PC-9 (cell line): ENCODE measurements around the gene FILIP1. TPM values are rescaled to one million over a fixed set of nuclear protein-coding genes. Genes with fewer than 3 reads are reported as not detected.

Experiments used
- BruUV-seq: library from RNA; stranded (reverse); fragments of 400-500 nt; replicated peaks from 2 replicates; lab custom pipeline; 2021; lab: Mats Ljungman, UMichigan
- CTCF ChIA-PET: fragments of 300-600 bp; sonication (Branson Sonifier 250); formaldehyde crosslinking; loops from one replicate; lab custom pipeline; 2022; ENCODE audit warnings: antibody characterized with exemption; lab: Charles Lee
- POLR2A ChIA-PET: fragments of 300-600 bp; sonication (Branson Sonifier 250); formaldehyde crosslinking; loops from one replicate; lab custom pipeline; 2022; ENCODE audit warnings: antibody characterized with exemption; ENCODE audit not compliant: unreplicated experiment; lab: Charles Lee
- DNase-seq, 2 experiments: peaks; one replicate each; pipeline versions ENCODE4 v3.0.0 to v3.0.0-alpha.2; 2015 to 2022; ENCODE audit warnings: mixed read lengths in 1 of 2
- H2AFZ ChIP-seq: fragments of 200-600 bp; sonication (generic); 2 replicates; pipeline ENCODE4 v1.8.1; 2017; ENCODE audit warnings: antibody characterized with exemption
- H3F3A ChIP-seq: fragments of 200-600 bp; sonication (generic); 2 replicates; pipeline ENCODE4 v1.8.1; 2017; ENCODE audit warnings: antibody characterized with exemption, mild to moderate bottlenecking, low read depth; ENCODE audit not compliant: insufficient read depth
- H3K27ac ChIP-seq: fragments of 200-600 bp; sonication (generic); 2 replicates; pipeline ENCODE4 v1.6.1; 2016; ENCODE audit warnings: mixed run types
- H3K27me3 ChIP-seq: fragments of 200-600 bp; sonication (generic); 2 replicates; pipeline ENCODE4 v1.6.1; 2016; ENCODE audit warnings: low read depth, mixed run types; ENCODE audit not compliant: insufficient read depth
- H3K36me3 ChIP-seq: fragments of 200-600 bp; sonication (generic); 2 replicates; pipeline ENCODE4 v1.6.1; 2016; ENCODE audit warnings: low read depth, mixed run types
- H3K4me1 ChIP-seq: fragments of 200-600 bp; sonication (generic); replicated peaks from 2 replicates; pipeline ENCODE4 v1.6.1; 2016; ENCODE audit warnings: mixed run types; ENCODE audit not compliant: insufficient read depth
- H3K4me2 ChIP-seq: fragments of 200-600 bp; sonication (generic); 2 replicates; pipeline ENCODE4 v1.6.1; 2017; ENCODE audit warnings: mixed run types
- H3K4me3 ChIP-seq: fragments of 200-600 bp; sonication (generic); 2 replicates; pipeline ENCODE4 v1.6.1; 2016; ENCODE audit warnings: mixed run types
- H3K79me2 ChIP-seq: fragments of 200-600 bp; sonication (generic); 2 replicates; pipeline ENCODE4 v1.6.1; 2017; ENCODE audit warnings: low read depth, mixed run types
- H3K9me2 ChIP-seq: fragments of 200-600 bp; sonication (generic); 2 replicates; pipeline ENCODE4 v1.8.1; 2017; ENCODE audit warnings: mild to moderate bottlenecking; ENCODE audit not compliant: insufficient read depth
- H3K9me3 ChIP-seq: fragments of 200-600 bp; sonication (generic); 2 replicates; pipeline ENCODE4 v1.8.1; 2016; ENCODE audit warnings: low read depth; ENCODE audit not compliant: insufficient read depth
- H4K20me1 ChIP-seq: fragments of 200-600 bp; sonication (generic); 2 replicates; pipeline ENCODE4 v1.8.1; 2017; ENCODE audit not compliant: insufficient read depth
- CTCF ChIP-seq: fragments of 200-600 bp; sonication (generic); conservative IDR thresholded peaks from 2 replicates; pipeline ENCODE4 v1.6.1; 2017; ENCODE audit warnings: mixed run types, antibody characterized with exemption, mild to moderate bottlenecking, moderate library complexity
- EZH2 ChIP-seq: fragments of 200-600 bp; sonication (generic); IDR thresholded peaks from 2 replicates; pipeline ENCODE4 v1.8.0; 2017; ENCODE audit warnings: antibody characterized with exemption, low read depth
- intact Hi-C: fragments of 100-400 bp; cut with micrococcal nuclease; formaldehyde crosslinking; loops from one replicate; pipeline ENCODE4 v1.10.0; 2022; ENCODE audit not compliant: unreplicated experiment
- total RNA-seq: library from RNA; stranded (reverse); gene quantifications from 2 replicates; pipeline ENCODE4 v1.2.3, GENCODE V29; 2021

Gene FILIP1
- total RNA-seq, 1 experiment from 2014 or later, result 0.15 TPM

DNA sequence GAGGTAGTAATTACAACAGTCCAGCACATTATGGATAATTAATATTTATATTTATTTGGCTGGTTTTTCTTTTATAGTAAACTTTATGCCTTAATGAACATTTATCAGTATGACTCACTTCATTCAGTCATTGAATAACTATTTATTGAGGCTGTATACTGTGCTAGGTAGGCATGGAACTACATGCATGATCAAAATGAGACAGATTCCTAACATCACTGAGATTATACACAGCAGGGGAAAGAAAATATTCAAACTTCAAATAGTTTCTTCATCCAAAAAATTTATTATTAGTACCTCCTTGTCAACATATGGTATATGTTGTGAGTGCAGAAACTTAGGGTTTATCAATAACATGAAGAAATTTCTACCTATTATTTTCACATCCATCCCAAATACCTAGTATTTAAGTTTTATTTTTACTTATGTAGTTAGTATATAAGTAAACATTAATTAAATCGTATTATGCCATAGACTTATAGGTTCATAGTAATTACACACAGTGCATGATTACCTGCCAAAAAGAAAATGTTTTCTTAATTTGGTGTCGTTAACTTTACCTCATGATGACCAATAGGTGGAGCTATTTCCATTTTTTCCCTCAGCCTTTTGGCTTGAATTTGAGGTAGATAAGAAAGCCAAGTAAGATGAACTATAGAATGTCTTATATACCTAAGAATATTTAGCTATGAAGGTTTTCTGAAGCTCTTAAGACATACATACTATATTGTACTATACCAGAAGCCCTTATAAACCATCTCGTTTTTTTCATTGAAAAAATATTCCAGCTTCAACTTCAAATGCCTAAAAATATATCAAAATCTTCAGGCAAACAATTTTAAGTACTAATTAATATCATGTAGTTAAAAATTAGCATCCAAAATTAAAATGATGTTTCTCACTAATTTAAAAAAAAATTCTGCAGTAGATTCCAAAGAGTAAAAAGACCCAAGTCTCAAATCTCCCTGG lies 196.5 kb downstream of the FILIP1 start:
- ChIA-PET CTCF (interaction anchor here (0.5 to 1.8 kb wide), 8 partner anchors 34 to 840 kb away, joined by 3 to 12 read pairs (median 3); partner anchors contain the start of gene COX7A2), POLR2A (no interaction called here)
- Histone ChIP-seq H3K4me3 (no peak overlapping the region), H3F3A (peaks cover 4% of the 10 kb centered on the region; the same call in 1 of the 2 replicates), H4K20me1 (no peaks in the 10 kb centered on the region), H3K27me3 (no peaks in the 10 kb centered on the region), H2AFZ (no peak overlapping the region), H3K27ac (no peak overlapping the region), H3K9me3 (no peaks in the 10 kb centered on the region), H3K4me1 (no peaks in the 10 kb centered on the region; the same call in 1 of the 2 replicates), H3K9me2 (no peaks in the 10 kb centered on the region), H3K4me2 (no peak overlapping the region), H3K36me3 (no peaks in the 10 kb centered on the region), H3K79me2 (no peaks in the 10 kb centered on the region)
- intact Hi-C loops, result loop anchor here (1.0 kb wide), 2 partner anchors 31 to 229 kb away; no protein-coding TSS in a partner anchor
- peak in 1 of 2 experiments; percentile 48 for DNase-seq
- no TSS peak for BruUV-seq
- TF ChIP-seq EZH2, result no peak
- TF ChIP-seq CTCF, result peak; percentile 89

GRCh38 chr6:75292555-75292954 lies 201.0 kb downstream of the FILIP1 start:
- no peak overlapping the region for H3K4me3 ChIP-seq
- no peaks in the 10 kb centered on the region for H4K20me1 ChIP-seq
- H3K27me3 ChIP-seq, result no peaks in the 10 kb centered on the region
- no peak for DNase-seq
- intact Hi-C loops, result loop anchor here (1.0 kb wide), 1 partner anchor 36 kb away; no protein-coding TSS in a partner anchor
- no peak overlapping the region for H3K4me2 ChIP-seq
- no peak overlapping the region for H3K27ac ChIP-seq
- H3K4me1 ChIP-seq, result peaks cover 12% of the 10 kb centered on the region
- no peaks in the 10 kb centered on the region for H3K36me3 ChIP-seq
- H3K79me2 ChIP-seq, result no peaks in the 10 kb centered on the region
- no peaks in the 10 kb centered on the region for H3K9me2 ChIP-seq
- peaks cover 4% of the 10 kb centered on the region; the same call in 1 of the 2 replicates for H3F3A ChIP-seq
- H2AFZ ChIP-seq, result no peak overlapping the region
- TF ChIP-seq CTCF (no peak), EZH2 (no peak)
- BruUV-seq, result no TSS peak
- ChIA-PET POLR2A (interaction anchor here (0.6 kb wide), 1 partner anchor 8 kb away, joined by 3 read pairs; the partner anchor contains the start of gene TMEM30A), CTCF (no interaction called here)
- H3K9me3 ChIP-seq, result no peaks in the 10 kb centered on the region

GRCh38 chr6:75291744-75292143 lies 201.9 kb downstream of the FILIP1 start:
- ChIA-PET CTCF (no interaction called here), POLR2A (interaction anchor here (0.7 kb wide), 1 partner anchor 51 kb away, joined by 5 read pairs; no protein-coding TSS in a partner anchor)
- H3K4me3 ChIP-seq, result no peak overlapping the region
- peaks cover 8% of the 10 kb centered on the region; the same call in 1 of the 2 replicates for H3K79me2 ChIP-seq
- no peaks in the 10 kb centered on the region for H3K9me2 ChIP-seq
- H3K4me2 ChIP-seq, result no peak overlapping the region
- no peaks in the 10 kb centered on the region for H3K36me3 ChIP-seq
- intact Hi-C loops, result loop anchor here (1.0 kb wide), 1 partner anchor 35 kb away; no protein-coding TSS in a partner anchor
- BruUV-seq, result no TSS peak
- H3F3A ChIP-seq, result peaks cover 4% of the 10 kb centered on the region; the same call in 1 of the 2 replicates
- DNase-seq, result no peak
- H4K20me1 ChIP-seq, result no peaks in the 10 kb centered on the region
- no peak overlapping the region for H2AFZ ChIP-seq
- TF ChIP-seq CTCF (no peak), EZH2 (no peak)
- H3K27ac ChIP-seq, result no peak overlapping the region
- H3K4me1 ChIP-seq, result peaks cover 20% of the 10 kb centered on the region
- H3K27me3 ChIP-seq, result no peaks in the 10 kb centered on the region
- no peaks in the 10 kb centered on the region for H3K9me3 ChIP-seq
